GM21526 (cell line): ENCODE measurements around the gene CD8B.
"Not testable (repeated sequence)": the region's sequence is repeated elsewhere in the genome, so short reads cannot be mapped to it uniquely, and the experiment has no call there.

ENCODE experiments used
- ATAC-seq: cut with Tn5 transposase; IDR thresholded peaks from one replicate; pipeline ENCODE4 v1.9.1; 2021; ENCODE audit warnings: moderate library complexity; ENCODE audit not compliant: unreplicated experiment, low FRiP score

The CD8B gene

GRCh38 chr2:86861628-86862379, at the start of gene CD8B:
CD8B (minus strand) TSS chr2:86861886; CDS start chr2:86861865, 21 bp downstream.
- ATAC-seq, result not testable (repeated sequence)

DNA sequence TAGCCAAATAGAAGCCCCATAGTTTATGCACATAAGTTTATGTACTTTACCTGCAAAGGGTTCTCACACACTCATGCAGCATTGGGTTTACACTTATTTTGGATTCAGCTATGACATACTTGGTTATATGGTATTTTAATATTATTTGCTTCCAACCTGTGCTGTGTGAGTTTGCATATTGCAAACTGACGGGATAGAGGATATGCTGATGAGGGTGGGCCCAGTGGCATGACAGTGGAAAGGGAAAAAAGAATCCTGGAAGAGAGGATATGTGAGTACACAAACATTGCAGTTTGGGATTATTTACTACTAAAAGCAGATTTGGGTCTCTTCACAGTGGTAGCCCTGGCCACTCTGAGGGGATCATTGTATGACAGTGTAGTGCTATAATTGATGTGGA, 44.2 kb upstream of the CD8B start:
- not testable (repeated sequence) for ATAC-seq

GRCh38 chr2:86900687-86901086, 39.0 kb upstream of the CD8B start:
- not testable (repeated sequence) for ATAC-seq

GRCh38 chr2:86886026-86886425, 24.3 kb upstream of the CD8B start:
- ATAC-seq, result not testable (repeated sequence)

- not testable (repeated sequence) for ATAC-seq
Observed at GRCh38 chr2:86882865-86883264, 21.2 kb upstream of the CD8B start.

DNA sequence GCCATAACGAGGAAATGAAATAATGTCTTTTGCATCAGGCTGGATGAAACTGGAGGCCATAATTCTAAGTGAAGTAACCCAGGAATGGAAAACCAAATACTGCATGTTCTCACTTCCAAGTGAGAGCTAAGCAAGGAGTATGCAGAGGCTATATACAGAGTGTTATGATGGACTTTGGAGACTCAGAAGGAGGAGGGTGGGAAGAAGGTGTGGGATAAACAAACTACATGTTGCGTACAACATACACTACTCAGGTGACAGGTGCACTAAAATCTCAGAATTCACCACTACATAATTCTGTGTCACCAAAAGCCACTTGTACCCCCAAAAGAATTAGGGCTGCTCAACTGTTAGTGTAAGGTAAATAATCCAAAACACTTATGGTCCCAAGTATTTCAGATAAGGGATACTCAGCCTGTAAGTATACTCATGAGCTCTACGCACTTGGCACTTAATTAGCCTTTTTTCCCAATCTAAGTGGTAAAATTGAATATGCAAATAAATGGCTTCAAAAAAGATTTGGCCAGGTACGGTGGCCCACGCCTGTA, 20.5 kb upstream of the CD8B start:
- not testable (repeated sequence) for ATAC-seq

DNA sequence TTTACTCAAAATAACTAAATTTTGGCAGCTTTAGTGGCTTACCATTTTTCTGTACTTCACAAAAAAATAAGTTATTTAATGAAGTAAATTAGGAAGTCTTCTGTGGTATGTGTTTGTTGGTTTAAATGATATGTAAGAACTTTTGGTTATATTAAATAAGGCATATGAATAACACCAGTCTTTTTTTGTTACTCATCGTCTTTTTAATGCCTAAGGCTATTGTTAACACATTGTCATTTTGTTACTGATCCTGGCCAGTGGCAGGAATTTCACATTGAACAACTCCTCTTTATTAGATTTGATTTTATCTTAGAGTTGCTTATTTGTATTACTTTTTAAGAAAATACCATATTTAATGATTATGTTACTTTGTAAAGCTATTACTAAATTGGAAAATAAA, 17.3 kb upstream of the CD8B start:
- ATAC-seq, result not testable (repeated sequence)

DNA sequence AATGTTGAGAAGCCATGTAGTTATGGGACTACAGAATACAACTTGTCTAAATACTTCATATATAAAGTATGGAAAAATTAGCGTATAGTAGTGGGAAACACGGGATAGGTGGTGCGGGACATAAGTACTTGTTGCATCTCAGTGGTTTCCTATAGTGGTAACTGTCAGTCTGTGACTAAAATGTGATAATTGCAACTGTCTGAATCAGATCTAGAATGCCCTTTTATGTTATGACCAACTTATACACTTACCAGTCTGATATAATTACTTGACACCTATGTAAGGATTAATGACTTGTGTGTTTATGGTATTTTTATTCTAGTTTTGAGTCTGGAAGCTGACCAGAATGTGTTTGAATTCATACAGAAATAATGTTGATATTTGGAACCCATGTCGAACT, 9.3 kb upstream of the CD8B start:
- not testable (repeated sequence) for ATAC-seq

DNA sequence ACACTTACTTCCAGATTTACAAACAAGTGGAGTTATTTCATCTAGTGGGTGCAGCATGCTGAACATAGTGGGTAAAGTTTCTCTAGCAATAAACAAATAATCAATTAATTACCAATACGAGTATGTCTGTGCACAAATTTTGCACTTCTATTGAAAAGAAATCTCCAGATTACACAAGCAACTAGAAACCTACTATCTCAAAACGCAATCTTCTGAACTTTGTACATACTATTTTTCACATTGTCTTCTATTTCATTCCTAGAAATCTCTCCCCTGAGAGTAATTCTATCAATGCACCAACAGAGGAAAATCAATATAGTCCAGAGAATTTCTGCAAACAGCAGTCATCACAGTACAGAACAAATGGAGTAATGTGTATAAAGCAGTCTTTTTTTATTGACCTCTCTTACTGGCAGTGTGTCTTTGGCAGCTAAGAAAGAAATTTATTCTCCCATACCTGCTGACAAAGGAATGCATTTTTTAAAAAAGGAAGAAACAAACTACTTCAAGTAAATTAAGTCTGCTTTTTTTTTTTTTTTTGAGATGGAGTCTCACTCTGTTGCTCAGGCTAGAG, 7.3 kb upstream of the CD8B start:
- ATAC-seq, result not testable (repeated sequence)

- ATAC-seq, result not testable (repeated sequence)
Observed at GRCh38 chr2:86862380-86862703, 656 bp upstream of the CD8B start.

DNA sequence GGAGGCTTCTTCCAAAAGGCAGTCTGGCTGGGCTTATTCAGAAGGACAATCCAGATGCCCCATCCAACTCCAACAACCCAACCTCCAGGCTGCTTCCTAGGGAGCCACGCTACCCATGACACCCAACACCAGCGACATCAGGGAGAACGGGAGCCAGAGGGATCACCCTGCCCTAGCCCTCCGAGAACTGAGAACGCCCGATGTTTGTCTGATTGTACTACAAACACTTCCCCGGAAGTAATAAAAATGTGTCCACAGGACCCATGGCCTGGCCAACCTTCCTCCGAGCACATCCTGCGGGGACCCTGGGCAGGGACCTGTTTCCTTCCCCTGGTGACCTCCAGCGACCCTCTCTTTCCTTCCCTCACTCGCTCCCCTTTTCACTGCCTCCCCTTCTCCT, 511 bp downstream of the CD8B start:
- ATAC-seq, result not testable (repeated sequence)

GRCh38 chr2:86860573-86860972, 1.1 kb downstream of the CD8B start:
- not testable (repeated sequence) for ATAC-seq

DNA sequence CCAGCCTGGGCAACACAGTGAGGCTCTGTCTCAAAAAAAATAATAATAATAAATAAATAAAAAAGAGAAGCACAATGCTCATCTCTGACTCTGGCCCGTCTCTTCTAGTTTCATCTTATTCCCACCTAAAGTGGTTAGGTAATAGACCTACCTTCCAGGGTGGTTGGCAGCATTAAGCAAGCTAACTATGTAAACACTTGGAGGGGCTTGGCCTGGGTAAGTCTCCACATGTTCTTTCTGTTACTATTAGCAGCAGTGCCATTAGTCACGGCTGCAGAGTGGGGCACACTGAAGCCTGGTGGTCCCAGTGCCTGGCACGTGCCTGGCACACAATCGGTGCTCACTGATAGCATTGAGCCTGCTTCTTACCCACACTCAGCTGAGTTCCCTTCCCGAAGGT, 4.0 kb downstream of the CD8B start:
- ATAC-seq, result not testable (repeated sequence)

GRCh38 chr2:86856498-86856897, 5.2 kb downstream of the CD8B start:
- not testable (repeated sequence) for ATAC-seq

GRCh38 chr2:86855981-86856380, 5.7 kb downstream of the CD8B start:
- not testable (repeated sequence) for ATAC-seq

GRCh38 chr2:86851581-86851980, 10.1 kb downstream of the CD8B start:
- not testable (repeated sequence) for ATAC-seq

DNA sequence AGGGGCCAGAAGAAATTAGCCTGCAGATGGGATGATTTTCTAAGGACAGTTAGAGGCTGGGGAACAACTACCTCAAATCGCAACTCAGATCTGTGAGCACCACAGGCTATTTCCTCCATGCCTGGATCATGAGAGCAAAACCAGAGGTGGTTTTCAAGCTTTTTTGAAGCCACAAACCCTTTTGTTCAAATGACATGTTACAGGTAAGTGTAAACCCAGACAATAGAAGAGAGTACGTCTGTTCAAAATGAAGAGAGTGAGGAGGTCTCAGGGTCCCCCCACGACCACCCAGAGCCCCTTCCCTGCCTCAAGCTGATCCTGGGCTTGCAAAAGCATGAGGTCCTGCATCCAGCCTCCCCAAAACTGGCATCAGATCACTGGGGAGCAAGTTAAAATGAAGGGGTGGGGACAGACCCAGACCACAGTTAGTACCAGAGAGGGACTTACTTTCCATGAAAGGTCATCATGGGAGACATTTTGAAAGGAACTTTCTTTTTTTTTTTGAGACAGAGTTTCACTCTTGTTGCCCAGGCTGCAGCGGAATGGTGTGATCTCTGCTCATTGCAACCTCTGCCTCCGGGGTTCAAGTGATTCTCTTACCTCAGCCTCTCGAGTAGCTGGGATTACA, 19.0 kb downstream of the CD8B start:
- not testable (repeated sequence) for ATAC-seq

DNA sequence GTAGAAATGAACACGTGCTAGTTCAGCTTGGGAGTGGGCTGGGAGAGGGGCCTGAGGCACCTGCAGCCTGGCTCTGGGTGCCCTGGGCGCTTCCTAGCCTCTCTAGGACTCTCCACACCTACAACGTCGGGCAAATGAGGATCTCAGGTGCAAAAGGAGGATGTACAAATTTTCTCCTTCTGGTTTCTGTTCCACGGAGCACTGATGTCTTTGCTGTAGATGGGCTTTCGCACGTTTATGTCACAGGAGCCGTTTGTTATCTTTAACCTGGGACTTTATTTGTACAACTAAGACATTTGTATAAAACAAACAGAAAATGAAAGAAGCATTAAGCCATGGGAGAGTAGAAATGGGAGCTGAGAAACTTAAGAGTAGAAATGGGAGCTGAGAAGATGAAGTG, 20.4 kb downstream of the CD8B start:
- ATAC-seq, result not testable (repeated sequence)

DNA sequence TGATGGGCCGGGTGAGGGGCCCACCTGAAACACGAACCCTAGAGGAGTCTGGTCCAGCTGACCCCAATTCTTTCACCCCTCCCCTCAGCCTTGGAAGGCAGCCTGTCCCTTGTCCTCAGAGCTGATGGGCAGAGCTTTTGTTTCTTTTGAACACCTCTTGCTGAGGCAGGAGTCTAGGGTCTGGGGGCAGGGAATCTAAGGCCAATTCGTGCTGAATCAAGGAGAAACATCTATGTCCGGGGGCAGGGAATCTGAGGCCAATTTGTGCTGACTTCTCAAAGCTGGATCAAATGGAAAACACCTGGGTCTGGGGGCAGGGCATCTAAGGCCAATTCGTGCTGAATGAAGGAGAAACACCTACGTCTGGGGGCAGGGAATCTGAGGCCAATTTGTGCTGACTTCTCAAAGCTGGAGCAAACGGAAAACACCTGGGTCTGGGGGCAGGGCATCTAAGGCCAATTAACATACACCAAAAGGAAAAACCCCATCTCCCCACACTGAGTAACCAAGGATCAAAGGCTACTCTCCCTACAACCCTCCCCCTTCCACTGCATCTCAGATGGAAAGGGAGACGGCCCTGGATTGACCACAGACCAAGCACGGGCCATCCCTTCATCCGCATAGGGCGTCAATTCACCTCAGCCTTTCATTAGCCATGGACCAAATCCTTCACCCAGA, 21.7 kb downstream of the CD8B start:
- not testable (repeated sequence) for ATAC-seq

- ATAC-seq, result not testable (repeated sequence)
Observed at GRCh38 chr2:86839455-86839854, 22.2 kb downstream of the CD8B start.

- not testable (repeated sequence) for ATAC-seq
Observed at GRCh38 chr2:86837714-86838113, 24.0 kb downstream of the CD8B start.
